Muscle of leg (tissue), 11 donors: ENCODE measurements around the gene CYP4Z1. TPM values are rescaled to one million over a fixed set of nuclear protein-coding genes. Genes with fewer than 3 reads are reported as not detected.
"Not testable (repeated sequence)": the region's sequence is repeated elsewhere in the genome, so short reads cannot be mapped to it uniquely, and the experiment has no call there.

Source experiments
- DNase-seq: peaks from one replicate; pipeline ENCODE4 v3.0.0; 2013
- H3K27ac ChIP-seq: one replicate; pipeline ENCODE4 v1.5.1; 2013; ENCODE audit warnings: mild to moderate bottlenecking, low read length, control low read depth
- H3K27me3 ChIP-seq: one replicate; pipeline ENCODE4 v1.6.1; 2013; ENCODE audit warnings: low read length; ENCODE audit not compliant: control insufficient read depth, insufficient read depth
- H3K36me3 ChIP-seq: one replicate; pipeline ENCODE4 v1.6.1; 2013; ENCODE audit warnings: low read length; ENCODE audit not compliant: control insufficient read depth, insufficient read depth
- H3K4me1 ChIP-seq: one replicate; pipeline ENCODE4 v1.6.1; 2013; ENCODE audit warnings: low read length; ENCODE audit not compliant: control insufficient read depth, insufficient read depth
- H3K4me3 ChIP-seq: one replicate; pipeline ENCODE4 v1.5.1; 2013; ENCODE audit warnings: low read length, control low read depth
- H3K9me3 ChIP-seq: replicated peaks from 2 replicates; pipeline ENCODE4 v1.6.1; 2013; ENCODE audit warnings: low read depth, low read length; ENCODE audit not compliant: control insufficient read depth
- WGBS: methylation state at CpG from one replicate; pipeline ENCODE4 v1.1.5; 2013; ENCODE audit warnings: missing lambda C conversion rate; ENCODE audit not compliant: insufficient coverage; 5-methylcytosine and 5-hydroxymethylcytosine counted together
- polyA plus RNA-seq, 8 donors: library from polyadenylated mRNA; unstranded; fragments of 120-200 nt; gene quantifications; one replicate each; pipeline versions ENCODE4 v1.2.1 to v1.2.3, GENCODE V29; 2013; ENCODE audit warnings: inconsistent platforms in 1 of 8, low replicate concordance in 1 of 8; ENCODE audit not compliant: insufficient read length in 8 of 8, insufficient read depth in 1 of 8
- total RNA-seq: library from RNA; stranded (reverse); fragments of 120-200 nt; gene quantifications from one replicate; pipeline ENCODE4 v1.2.4, GENCODE V29; 2013

CYP4Z1 gene
- total and polyA plus RNA-seq, 9 donors: 0.07 to 0.19 (median 0.16) TPM; not detected in 3

DNA sequence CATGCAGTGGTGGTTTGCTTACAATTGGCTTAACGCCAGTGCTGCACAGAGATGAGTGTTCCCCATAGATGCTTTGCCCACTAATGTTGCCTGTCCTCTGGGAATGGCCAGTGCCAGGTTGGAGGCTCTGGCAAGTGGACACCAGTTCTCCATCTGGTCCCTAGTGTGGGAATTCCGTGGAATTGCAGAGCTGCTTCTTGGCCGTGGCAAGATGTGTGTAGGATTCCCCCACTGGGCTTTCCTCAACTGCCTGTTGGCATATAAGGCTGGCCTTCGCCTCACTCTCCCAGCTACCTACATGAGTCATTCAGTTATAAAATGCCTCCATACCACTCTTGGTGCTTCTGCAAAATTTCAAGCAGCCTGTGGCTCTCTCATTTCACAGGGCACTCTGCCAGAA is 2.0 kb downstream of the CYP4Z1 start:
- WGBS: 100% methylated on average over 1 of the region's 4 CpGs
- not testable (repeated sequence) for H3K36me3 ChIP-seq, H3K27ac ChIP-seq, H3K9me3 ChIP-seq, H3K27me3 ChIP-seq, DNase-seq, H3K4me3 ChIP-seq, H3K4me1 ChIP-seq

DNA sequence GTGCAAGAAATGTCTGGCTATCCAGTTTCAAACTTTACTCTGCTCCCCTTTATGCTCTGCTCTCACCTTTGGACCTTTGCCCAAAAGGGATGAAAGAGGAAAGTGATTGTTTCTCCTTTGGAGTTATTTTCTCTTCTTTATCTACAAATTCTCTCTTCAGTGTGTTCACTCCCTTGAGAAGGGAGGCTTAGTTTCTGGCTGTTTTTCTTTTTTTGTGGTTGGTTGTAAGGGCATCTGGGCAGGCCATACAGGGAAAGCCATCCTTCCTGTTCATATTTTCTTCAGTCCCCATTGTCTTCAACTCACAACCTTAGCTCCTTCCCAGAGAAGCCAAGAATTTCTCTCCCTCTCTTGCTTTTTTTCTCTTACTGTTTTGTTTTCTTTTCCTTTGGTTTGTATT is 2.5 kb downstream of the CYP4Z1 start:
- not testable (repeated sequence) for H3K36me3 ChIP-seq, DNase-seq, H3K4me1 ChIP-seq, H3K9me3 ChIP-seq, H3K27ac ChIP-seq, H3K27me3 ChIP-seq, H3K4me3 ChIP-seq

DNA sequence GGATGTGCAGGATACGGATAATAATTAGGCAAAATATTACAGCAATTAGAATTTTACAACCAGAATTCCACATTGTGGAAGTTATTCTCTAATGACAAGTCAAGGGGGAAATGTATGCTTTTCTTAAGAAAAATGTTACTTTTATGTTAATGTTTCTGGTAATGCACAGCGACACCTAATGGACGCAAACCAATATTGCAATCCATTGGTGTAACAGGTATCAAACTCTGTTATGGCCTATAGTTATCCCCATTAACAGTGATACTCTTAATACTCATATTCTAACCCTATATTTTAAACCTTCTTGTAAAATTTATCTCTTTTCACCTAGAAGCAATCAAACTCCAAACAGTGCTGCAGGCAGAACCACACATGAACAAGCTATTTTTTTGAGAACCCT is 22.3 kb downstream of the CYP4Z1 start:
- not testable (repeated sequence) for H3K36me3 ChIP-seq, H3K27me3 ChIP-seq, H3K4me1 ChIP-seq, H3K9me3 ChIP-seq, H3K4me3 ChIP-seq, H3K27ac ChIP-seq
- DNase-seq: peak; percentile 13
- no CpG with 5 or more reads among the region's 3 CpGs for WGBS

DNA sequence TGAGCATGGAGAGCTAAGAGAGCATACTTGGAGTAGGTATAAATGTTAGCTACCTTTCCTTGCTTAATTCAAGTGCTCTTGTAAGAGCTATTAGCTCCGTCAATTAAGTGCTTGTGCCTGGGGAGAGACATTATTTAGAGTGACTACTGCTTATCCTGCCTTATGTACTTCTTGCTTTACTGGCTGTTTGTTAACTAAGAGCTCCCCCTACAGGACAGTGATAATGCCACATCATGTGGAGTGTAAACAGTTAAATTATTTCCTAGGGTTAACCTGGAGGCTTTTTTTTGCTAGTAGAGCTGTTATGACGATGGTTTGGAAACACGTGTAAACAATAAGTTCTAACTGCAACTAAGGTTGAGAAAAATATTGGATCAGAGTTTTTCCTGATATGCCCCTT is 24.4 kb downstream of the CYP4Z1 start:
- not testable (repeated sequence) for H3K27ac ChIP-seq, H3K27me3 ChIP-seq, H3K9me3 ChIP-seq, H3K4me1 ChIP-seq, H3K4me3 ChIP-seq, DNase-seq, H3K36me3 ChIP-seq
- no CpG with 5 or more reads among the region's 3 CpGs for WGBS

DNA sequence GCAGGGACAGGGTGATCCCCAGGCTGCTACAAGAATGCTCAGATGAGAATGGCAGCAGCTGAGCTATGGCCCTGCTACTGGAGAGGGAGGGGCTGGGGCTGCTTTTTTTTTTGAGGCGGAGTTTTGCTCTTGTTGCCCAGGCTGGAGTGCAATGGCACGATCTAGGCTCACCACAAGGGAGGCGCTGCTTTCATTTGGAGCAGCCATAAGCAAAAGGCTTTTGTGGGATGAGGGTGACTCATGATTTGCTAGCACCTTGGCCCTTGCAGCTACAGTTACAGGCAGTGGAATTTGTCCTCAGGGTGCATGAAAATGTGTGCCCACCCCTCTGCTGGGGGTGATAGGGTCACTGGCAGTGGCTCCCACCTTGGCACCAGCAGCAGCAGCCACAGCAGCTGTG is 37.8 kb downstream of the CYP4Z1 start:
- Histone ChIP-seq H3K27me3 (no peaks in the 10 kb centered on the region), H3K4me1 (no peaks in the 10 kb centered on the region), H3K27ac (no peak overlapping the region), H3K36me3 (no peaks in the 10 kb centered on the region), H3K4me3 (no peak overlapping the region), H3K9me3 (peaks cover 2% of the 10 kb centered on the region)
- no CpG with 5 or more reads among the region's 3 CpGs for WGBS
- no peak for DNase-seq

DNA sequence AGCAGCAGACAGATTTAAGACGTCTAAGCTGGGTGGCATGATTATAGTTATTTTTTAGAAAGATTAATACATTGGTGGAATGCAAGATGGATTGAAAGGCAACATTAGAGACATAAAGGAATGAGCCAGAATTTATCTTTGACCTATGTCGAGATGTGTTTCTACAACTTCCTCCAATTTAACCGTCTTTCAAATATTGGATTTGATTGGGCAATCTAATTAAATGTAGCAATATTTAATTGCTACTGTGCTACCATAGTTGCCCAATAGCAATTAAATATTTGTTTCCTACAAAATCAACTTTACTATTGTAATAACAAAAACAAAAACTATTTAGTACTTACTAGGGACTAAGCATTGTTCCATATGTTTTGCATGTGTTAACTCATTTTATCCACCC is 39.8 kb downstream of the CYP4Z1 start:
- no CpG with 5 or more reads among the region's 3 CpGs for WGBS

DNA sequence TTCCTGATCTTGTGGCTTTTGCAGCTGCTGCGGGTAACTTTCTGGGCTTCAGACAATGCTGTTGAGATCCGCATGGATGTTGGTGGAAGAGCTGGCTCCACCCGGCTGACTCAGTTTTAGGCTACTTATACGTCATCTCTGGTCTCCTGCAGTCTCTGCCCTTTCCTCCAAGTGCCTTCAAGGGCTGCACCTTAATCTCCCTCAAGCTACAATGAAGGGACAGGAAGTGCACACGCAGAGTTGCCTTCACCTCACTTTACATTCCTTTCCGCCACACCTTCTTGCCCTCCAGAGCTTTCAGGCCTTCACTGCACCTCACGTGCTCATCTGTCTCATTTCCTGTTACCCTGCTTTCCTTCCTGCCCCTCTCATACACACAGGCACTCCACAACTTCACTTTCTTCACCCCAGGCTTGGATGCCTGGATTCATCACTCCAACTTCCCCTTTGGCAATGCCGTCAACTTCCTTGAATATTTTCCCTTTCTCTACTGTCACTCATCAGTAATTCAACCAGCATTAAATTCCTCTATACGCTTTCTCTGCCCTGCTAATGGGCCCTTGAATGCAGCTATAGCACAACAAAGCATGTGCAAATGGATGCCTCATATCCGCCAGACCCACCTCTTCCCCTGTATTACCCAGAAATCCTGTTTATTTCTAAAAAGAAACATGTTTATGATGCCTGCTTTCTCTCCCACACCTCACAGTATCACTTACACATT is 41.0 kb downstream of the CYP4Z1 start:
- not testable (repeated sequence) for H3K9me3 ChIP-seq, H3K36me3 ChIP-seq, H3K4me1 ChIP-seq, H3K27ac ChIP-seq, DNase-seq, H3K4me3 ChIP-seq, H3K27me3 ChIP-seq
- WGBS: 74% methylated on average over 4 of the region's 10 CpGs

More for the DNA sequence above, 39.8 kb downstream of the CYP4Z1 start:
- no peaks in the 10 kb centered on the region for H3K36me3 ChIP-seq
- no peak overlapping the region for H3K27ac ChIP-seq
- no peaks in the 10 kb centered on the region for H3K4me1 ChIP-seq
- no peak for DNase-seq
- H3K27me3 ChIP-seq: no peaks in the 10 kb centered on the region
- H3K4me3 ChIP-seq: no peak overlapping the region
- peaks cover 2% of the 10 kb centered on the region for H3K9me3 ChIP-seq

DNA sequence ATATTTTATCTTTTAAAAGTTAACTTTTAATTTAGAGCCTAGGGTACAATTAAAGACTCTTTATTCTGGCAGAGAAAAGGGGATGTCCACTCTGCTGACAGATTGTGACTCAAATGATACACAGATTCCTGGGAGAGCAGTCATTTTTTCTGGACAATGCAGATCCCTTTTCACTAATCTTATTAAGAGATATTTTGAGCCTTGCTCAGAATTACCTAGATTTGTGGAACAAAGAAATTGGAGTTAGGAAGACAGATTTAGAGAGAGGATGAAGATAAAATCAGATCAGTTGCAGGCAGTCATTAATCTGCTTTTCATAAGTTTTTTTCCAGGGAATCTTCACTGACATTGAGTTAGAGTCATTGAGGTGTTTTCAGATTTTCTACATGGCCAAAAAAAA is 42.5 kb downstream of the CYP4Z1 start:
- not testable (repeated sequence) for H3K4me3 ChIP-seq, H3K27ac ChIP-seq, H3K36me3 ChIP-seq, H3K27me3 ChIP-seq, H3K4me1 ChIP-seq, DNase-seq, H3K9me3 ChIP-seq

DNA sequence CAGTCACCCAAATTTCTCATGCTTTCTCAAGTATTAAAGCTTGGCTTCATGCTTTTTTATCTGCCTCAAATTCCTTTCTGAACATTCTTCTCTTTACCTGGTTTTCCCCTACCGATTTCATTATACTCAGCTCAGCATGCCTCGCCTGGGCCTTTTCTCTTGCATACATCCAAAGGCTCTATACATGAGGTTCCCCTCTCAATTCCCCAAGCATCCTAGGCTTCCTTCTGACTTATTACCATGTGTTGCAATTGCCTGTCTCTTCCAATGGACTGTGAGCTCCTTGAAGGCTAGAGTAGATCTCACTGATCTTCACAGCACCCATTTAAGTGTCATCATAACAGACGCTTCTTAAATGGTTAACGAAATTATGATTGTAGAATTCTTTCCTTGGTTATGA is 46.1 kb downstream of the CYP4Z1 start:
- no peak for DNase-seq
- Histone ChIP-seq H3K4me3 (no peak overlapping the region), H3K4me1 (no peaks in the 10 kb centered on the region), H3K27me3 (no peaks in the 10 kb centered on the region), H3K36me3 (no peaks in the 10 kb centered on the region), H3K27ac (no peak overlapping the region), H3K9me3 (no peaks in the 10 kb centered on the region)
- 64% methylated on average over 2 of the region's 4 CpGs for WGBS

DNA sequence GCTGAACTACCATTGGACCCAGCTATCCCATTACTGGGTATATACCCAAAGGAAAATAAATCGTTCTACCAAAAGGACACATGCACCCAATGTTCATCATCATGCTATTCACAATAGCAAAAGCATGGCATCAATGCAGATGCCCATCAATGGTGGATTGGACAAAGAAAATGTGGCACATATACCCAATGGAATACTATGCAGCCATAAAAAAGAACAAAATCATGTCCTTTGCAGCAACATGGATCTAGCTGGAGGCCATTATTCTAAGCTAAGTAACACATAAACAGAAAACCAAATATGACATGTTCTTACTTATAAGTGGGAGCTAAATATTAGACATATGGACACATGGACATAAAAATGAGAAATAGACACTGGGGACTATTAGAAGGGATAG is 54.0 kb downstream of the CYP4Z1 start:
- H3K9me3 ChIP-seq, DNase-seq, H3K4me3 ChIP-seq, H3K27me3 ChIP-seq, H3K27ac ChIP-seq, H3K4me1 ChIP-seq, H3K36me3 ChIP-seq: not testable (repeated sequence)
- WGBS: no CpG with 5 or more reads among the region's 1 CpG

DNA sequence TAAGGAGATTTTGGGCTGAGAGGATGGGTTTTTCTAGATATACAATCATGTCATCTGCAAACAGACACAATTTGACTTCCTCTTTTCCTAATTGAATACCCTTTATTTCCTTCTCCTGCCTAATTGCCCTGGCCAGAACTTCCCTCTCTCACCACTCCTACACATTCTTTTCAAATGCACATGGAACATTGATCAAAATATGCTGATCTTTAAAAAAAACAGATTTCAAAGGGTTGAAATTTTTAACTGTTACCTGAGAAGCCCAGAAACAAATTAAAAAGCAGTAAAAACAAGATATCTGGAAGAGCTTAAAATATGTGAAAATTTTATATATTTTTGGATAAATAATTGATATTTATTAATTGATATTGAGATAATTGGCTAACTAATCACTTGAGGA is 57.8 kb downstream of the CYP4Z1 start:
- H3K9me3 ChIP-seq, H3K27me3 ChIP-seq, H3K4me1 ChIP-seq, H3K27ac ChIP-seq, DNase-seq, H3K4me3 ChIP-seq, H3K36me3 ChIP-seq: not testable (repeated sequence)
